ENCODE results near the gene PPP6R3. TPM values are rescaled to one million over a fixed set of nuclear protein-coding genes. Genes with fewer than 3 reads are reported as not detected.

The PPP6R3 gene
- polyA plus RNA-seq, 1 donor from 2014 or later, result 111 TPM

DNA sequence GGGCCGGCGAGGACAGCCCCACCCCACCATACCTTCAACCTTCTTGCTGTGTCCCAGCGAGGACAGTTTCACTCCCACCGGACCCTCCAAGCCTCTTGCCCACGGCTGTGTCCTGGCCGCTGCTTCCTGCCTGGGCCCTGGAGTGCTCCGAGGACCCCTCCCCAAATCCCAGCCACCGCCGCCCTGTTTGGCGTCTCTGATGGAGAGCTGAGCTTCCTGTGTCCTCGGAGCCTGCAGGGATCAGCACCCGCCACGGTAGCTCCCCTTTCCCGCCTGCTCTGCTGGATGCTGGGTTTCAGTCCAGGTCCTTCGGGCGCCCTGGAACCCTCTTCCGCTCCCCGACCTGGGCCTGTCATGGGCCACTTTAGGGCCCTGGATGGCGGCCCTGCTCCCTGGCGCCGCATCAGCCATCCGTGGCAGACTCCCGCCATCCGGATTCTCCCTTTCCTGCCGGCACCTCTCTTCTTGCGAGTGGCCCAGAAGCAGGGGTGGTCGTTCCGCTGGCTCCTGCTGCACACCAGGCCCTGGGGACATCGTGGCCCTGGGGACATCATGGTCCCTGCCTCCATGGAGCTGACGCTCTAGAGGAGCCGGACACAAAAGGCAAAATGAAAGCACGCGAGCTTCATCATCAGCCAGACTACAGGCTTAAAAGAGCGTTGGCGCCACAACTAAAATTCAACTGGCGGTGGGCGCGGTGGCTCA, 189.5 kb downstream of the PPP6R3 start:
- H3F3A ChIP-seq (ENCODE audit: insufficient read depth, low read length, poor library complexity, severe bottlenecking), result no peaks in the 10 kb centered on the region
- TF ChIP-seq, protein P1, sequence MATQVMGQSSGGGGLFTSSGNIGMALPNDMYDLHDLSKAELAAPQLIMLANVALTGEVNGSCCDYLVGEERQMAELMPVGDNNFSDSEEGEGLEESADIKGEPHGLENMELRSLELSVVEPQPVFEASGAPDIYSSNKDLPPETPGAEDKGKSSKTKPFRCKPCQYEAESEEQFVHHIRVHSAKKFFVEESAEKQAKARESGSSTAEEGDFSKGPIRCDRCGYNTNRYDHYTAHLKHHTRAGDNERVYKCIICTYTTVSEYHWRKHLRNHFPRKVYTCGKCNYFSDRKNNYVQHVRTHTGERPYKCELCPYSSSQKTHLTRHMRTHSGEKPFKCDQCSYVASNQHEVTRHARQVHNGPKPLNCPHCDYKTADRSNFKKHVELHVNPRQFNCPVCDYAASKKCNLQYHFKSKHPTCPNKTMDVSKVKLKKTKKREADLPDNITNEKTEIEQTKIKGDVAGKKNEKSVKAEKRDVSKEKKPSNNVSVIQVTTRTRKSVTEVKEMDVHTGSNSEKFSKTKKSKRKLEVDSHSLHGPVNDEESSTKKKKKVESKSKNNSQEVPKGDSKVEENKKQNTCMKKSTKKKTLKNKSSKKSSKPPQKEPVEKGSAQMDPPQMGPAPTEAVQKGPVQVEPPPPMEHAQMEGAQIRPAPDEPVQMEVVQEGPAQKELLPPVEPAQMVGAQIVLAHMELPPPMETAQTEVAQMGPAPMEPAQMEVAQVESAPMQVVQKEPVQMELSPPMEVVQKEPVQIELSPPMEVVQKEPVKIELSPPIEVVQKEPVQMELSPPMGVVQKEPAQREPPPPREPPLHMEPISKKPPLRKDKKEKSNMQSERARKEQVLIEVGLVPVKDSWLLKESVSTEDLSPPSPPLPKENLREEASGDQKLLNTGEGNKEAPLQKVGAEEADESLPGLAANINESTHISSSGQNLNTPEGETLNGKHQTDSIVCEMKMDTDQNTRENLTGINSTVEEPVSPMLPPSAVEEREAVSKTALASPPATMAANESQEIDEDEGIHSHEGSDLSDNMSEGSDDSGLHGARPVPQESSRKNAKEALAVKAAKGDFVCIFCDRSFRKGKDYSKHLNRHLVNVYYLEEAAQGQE (IDR thresholded peaks at IDR 0.05; ENCODE audit: borderline replicate concordance), result no peak
- no peak for TF ChIP-seq RAD21 (conservative IDR thresholded peaks at IDR 0.05)
- no peak for TF ChIP-seq EZH2 (IDR thresholded peaks at IDR 0.05; ENCODE audit: borderline replicate concordance, insufficient read depth, low read length, poor library complexity, severe bottlenecking)
- TF ChIP-seq SMC3 (conservative IDR thresholded peaks at IDR 0.05; ENCODE audit: poor library complexity), result no peak
- TF ChIP-seq MXI1 (conservative IDR thresholded peaks at IDR 0.05; ENCODE audit: poor library complexity, severe bottlenecking), result no peak
- TF ChIP-seq, protein P2, sequence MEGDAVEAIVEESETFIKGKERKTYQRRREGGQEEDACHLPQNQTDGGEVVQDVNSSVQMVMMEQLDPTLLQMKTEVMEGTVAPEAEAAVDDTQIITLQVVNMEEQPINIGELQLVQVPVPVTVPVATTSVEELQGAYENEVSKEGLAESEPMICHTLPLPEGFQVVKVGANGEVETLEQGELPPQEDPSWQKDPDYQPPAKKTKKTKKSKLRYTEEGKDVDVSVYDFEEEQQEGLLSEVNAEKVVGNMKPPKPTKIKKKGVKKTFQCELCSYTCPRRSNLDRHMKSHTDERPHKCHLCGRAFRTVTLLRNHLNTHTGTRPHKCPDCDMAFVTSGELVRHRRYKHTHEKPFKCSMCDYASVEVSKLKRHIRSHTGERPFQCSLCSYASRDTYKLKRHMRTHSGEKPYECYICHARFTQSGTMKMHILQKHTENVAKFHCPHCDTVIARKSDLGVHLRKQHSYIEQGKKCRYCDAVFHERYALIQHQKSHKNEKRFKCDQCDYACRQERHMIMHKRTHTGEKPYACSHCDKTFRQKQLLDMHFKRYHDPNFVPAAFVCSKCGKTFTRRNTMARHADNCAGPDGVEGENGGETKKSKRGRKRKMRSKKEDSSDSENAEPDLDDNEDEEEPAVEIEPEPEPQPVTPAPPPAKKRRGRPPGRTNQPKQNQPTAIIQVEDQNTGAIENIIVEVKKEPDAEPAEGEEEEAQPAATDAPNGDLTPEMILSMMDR (IDR thresholded peaks at IDR 0.05; ENCODE audit: poor library complexity, severe bottlenecking), result no peak
- TF ChIP-seq EP300 (conservative IDR thresholded peaks at IDR 0.05; ENCODE audit: poor library complexity, severe bottlenecking), result no peak
- no peak for TF ChIP-seq POLR2AphosphoS5 (IDR thresholded peaks at IDR 0.05)
- no peak for TF ChIP-seq TAF1 (IDR thresholded peaks at IDR 0.05; ENCODE audit: low read depth)
- peaks cover 2% of the 10 kb centered on the region for H3K9me3 ChIP-seq (ENCODE audit: low read length)
- H3K27me3 ChIP-seq (ENCODE audit: insufficient read depth, low read depth, low read length), result no peaks in the 10 kb centered on the region
- no peaks in the 10 kb centered on the region for H4K20me1 ChIP-seq (ENCODE audit: insufficient read depth)
- H3K79me2 ChIP-seq (replicated peaks; ENCODE audit: insufficient read depth, low read length), result no peaks in the 10 kb centered on the region
- no peak overlapping the region for H2AFZ ChIP-seq (ENCODE audit: low read depth, low read length)
- no peaks in the 10 kb centered on the region for H3K36me3 ChIP-seq (ENCODE audit: insufficient read depth, low read length)
- H3K9ac ChIP-seq (ENCODE audit: low read length), result no peak overlapping the region
- H3K9me2 ChIP-seq (ENCODE audit: insufficient read depth, low read length), result no peaks in the 10 kb centered on the region
- H3K4me2 ChIP-seq (ENCODE audit: low read length), result no peak overlapping the region
- H3K4me3 ChIP-seq (ENCODE audit: low read length), result no peak overlapping the region
- no peak overlapping the region for H3K27ac ChIP-seq (ENCODE audit: low read length)

DNA sequence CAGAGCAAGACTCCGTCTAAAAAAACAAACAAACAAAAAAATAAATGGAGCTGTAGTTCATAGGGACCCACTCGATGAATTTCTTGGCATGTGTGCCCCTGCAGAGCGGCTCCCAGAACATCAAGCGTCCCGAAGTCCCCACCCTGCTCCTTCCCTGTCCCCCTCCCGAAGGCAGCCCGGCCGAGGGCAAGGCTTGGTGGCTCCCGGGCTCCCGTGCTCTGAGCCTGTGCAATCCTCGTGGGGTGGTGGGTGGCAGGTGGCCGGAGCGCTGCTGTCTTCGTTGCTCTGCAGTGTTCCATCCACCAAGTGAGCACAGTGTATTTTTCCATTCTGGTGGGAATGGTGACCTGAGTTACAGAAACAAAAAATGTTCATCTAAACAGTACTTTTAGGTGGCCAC, 190.2 kb downstream of the PPP6R3 start:
- Histone ChIP-seq H3K4me2 (ENCODE audit: low read length) (no peak overlapping the region), H3K36me3 (ENCODE audit: insufficient read depth, low read length) (no peaks in the 10 kb centered on the region), H3K4me3 (ENCODE audit: low read length) (no peak overlapping the region), H3K27ac (ENCODE audit: low read length) (no peak overlapping the region), H3K9me2 (ENCODE audit: insufficient read depth, low read length) (no peaks in the 10 kb centered on the region), H2AFZ (ENCODE audit: low read depth, low read length) (no peak overlapping the region), H4K20me1 (ENCODE audit: insufficient read depth) (no peaks in the 10 kb centered on the region), H3K27me3 (ENCODE audit: insufficient read depth, low read depth, low read length) (no peaks in the 10 kb centered on the region), H3K79me2 (replicated peaks; ENCODE audit: insufficient read depth, low read length) (no peaks in the 10 kb centered on the region), H3F3A (ENCODE audit: insufficient read depth, low read length, poor library complexity, severe bottlenecking) (no peaks in the 10 kb centered on the region), H3K9ac (ENCODE audit: low read length) (no peak overlapping the region), H3K9me3 (ENCODE audit: low read length) (peaks cover 10% of the 10 kb centered on the region)
- TF ChIP-seq, protein P1 (IDR thresholded peaks at IDR 0.05; ENCODE audit: borderline replicate concordance), result no peak
- TF ChIP-seq TAF1 (IDR thresholded peaks at IDR 0.05; ENCODE audit: low read depth), result no peak
- TF ChIP-seq RAD21 (conservative IDR thresholded peaks at IDR 0.05), result no peak
- no peak for TF ChIP-seq EZH2 (IDR thresholded peaks at IDR 0.05; ENCODE audit: borderline replicate concordance, insufficient read depth, low read length, poor library complexity, severe bottlenecking)
- TF ChIP-seq, protein P2 (IDR thresholded peaks at IDR 0.05; ENCODE audit: poor library complexity, severe bottlenecking), result no peak
- no peak for TF ChIP-seq MXI1 (conservative IDR thresholded peaks at IDR 0.05; ENCODE audit: poor library complexity, severe bottlenecking)
- no peak for TF ChIP-seq EP300 (conservative IDR thresholded peaks at IDR 0.05; ENCODE audit: poor library complexity, severe bottlenecking)
- TF ChIP-seq SMC3 (conservative IDR thresholded peaks at IDR 0.05; ENCODE audit: poor library complexity), result no peak
- no peak for TF ChIP-seq POLR2AphosphoS5 (IDR thresholded peaks at IDR 0.05)

All from neural cell (in vitro differentiated cells).